HG02642 (cell line): Measurements from ENCODE around the gene TMEM255B.
"Not testable (repeated sequence)": the region's sequence is repeated elsewhere in the genome, so short reads cannot be mapped to it uniquely, and the experiment has no call there.

ENCODE experiments used
- ATAC-seq: cut with Tn5 transposase; IDR thresholded peaks from one replicate; pipeline ENCODE4 v1.9.1; 2021; ENCODE audit warnings: mild to moderate bottlenecking; ENCODE audit not compliant: unreplicated experiment, poor library complexity

TMEM255B gene

GRCh38 chr13:113783966-113784644 lies 25.1 kb downstream of the TMEM255B start:
- no peak for ATAC-seq

- no peak for ATAC-seq
These were observed 25.6 kb downstream of the TMEM255B start for GRCh38 chr13:113784645-113785024.

- ATAC-seq: no peak
These were observed 26.3 kb downstream of the TMEM255B start for GRCh38 chr13:113785051-113786010.

GRCh38 chr13:113786262-113786841 lies 27.3 kb downstream of the TMEM255B start:
- no peak for ATAC-seq

- no peak for ATAC-seq
These were observed 28.7 kb downstream of the TMEM255B start for GRCh38 chr13:113787694-113788093.

- ATAC-seq: no peak
These were observed 29.5 kb downstream of the TMEM255B start for GRCh38 chr13:113788413-113789135.

- no peak for ATAC-seq
These were observed 30.1 kb downstream of the TMEM255B start for GRCh38 chr13:113789167-113789566.

- ATAC-seq: not testable (repeated sequence)
These were observed 30.9 kb downstream of the TMEM255B start for GRCh38 chr13:113789931-113790330.

GRCh38 chr13:113791226-113791625 lies 32.2 kb downstream of the TMEM255B start:
- no peak for ATAC-seq

- no peak for ATAC-seq
These were observed 32.7 kb downstream of the TMEM255B start for GRCh38 chr13:113791761-113792160.

GRCh38 chr13:113792236-113792770 lies 33.3 kb downstream of the TMEM255B start:
- no peak for ATAC-seq

- no peak for ATAC-seq
These were observed 34.1 kb downstream of the TMEM255B start for GRCh38 chr13:113792886-113793717.

- no peak for ATAC-seq
These were observed 34.7 kb downstream of the TMEM255B start for GRCh38 chr13:113793718-113794085.

GRCh38 chr13:113794086-113794485 lies 35.1 kb downstream of the TMEM255B start:
- ATAC-seq: no peak

GRCh38 chr13:113794764-113795173 lies 35.7 kb downstream of the TMEM255B start:
- ATAC-seq: no peak

- ATAC-seq: not testable (repeated sequence)
These were observed 36.3 kb downstream of the TMEM255B start for GRCh38 chr13:113795362-113795761.

- no peak for ATAC-seq
These were observed 37.4 kb downstream of the TMEM255B start for GRCh38 chr13:113796211-113796963.

- ATAC-seq: no peak
These were observed 38.1 kb downstream of the TMEM255B start for GRCh38 chr13:113796964-113797676.
